Ascending aorta (tissue), 2 donors: ENCODE measurements around the gene PDP2. TPM values are rescaled to one million over a fixed set of nuclear protein-coding genes. Genes with fewer than 3 reads are reported as not detected.

Experiments used
- DNase-seq, 2 donors: peaks; one replicate each; pipeline ENCODE4 v3.0.0-alpha.2; 2019; ENCODE audit warnings: low spot score in 2 of 2
- H3K27ac ChIP-seq, 2 donors: fragments of 200-600 bp; sonication (generic); one replicate each; pipeline ENCODE4 v1.5.1; 2016 to 2017; ENCODE audit warnings: mild to moderate bottlenecking in 1 of 2
- H3K27me3 ChIP-seq: fragments of 200-600 bp; sonication (generic); one replicate; pipeline ENCODE4 v1.5.1; 2017
- H3K36me3 ChIP-seq, 2 donors: fragments of 200-600 bp; sonication (generic); one replicate each; pipeline ENCODE4 v1.5.1; 2016
- H3K4me1 ChIP-seq, 2 donors: fragments of 200-600 bp; sonication (generic); one replicate each; pipeline ENCODE4 v1.5.1; 2016 to 2017; ENCODE audit warnings: mild to moderate bottlenecking in 1 of 2
- H3K4me3 ChIP-seq, 2 donors: fragments of 200-600 bp; sonication (generic); one replicate each; pipeline ENCODE4 v1.5.1; 2016 to 2017; ENCODE audit warnings: mild to moderate bottlenecking in 1 of 2
- H3K9me3 ChIP-seq, 2 donors: fragments of 200-600 bp; sonication (generic); one replicate each; pipeline ENCODE4 v1.5.1; 2016
- CTCF ChIP-seq, 3 experiments: fragments of 200-600 bp in 2 of 3; fragments of 450-650 bp in 1 of 3; sonication (generic) in 2 of 3; IDR thresholded peaks; one replicate each; pipeline ENCODE4 v1.5.1; 2016 to 2019; ENCODE audit warnings: antibody characterized with exemption in 3 of 3, mild to moderate bottlenecking in 1 of 3, moderate library complexity in 1 of 3
- intact Hi-C: fragments of 100-400 bp; cut with DNase I; formaldehyde crosslinking; loops from one replicate; pipeline ENCODE4 v1.15.1; 2023
- total RNA-seq: library from RNA; depleted of rRNA; stranded (reverse); fragments of >200 nt; gene quantifications from one replicate; pipeline ENCODE4 v1.1.0, GENCODE V29; 2016

The PDP2 gene
- total RNA-seq, 1 donor from 2014 or later, result 2.8 TPM

GRCh38 chr16:66914541-66914940 is 34.2 kb downstream of the PDP2 start:
- intact Hi-C loops, result no loop called here
- H3K4me3 ChIP-seq, result no peak overlapping the region
- no peaks in the 10 kb centered on the region for H3K36me3 ChIP-seq
- H3K4me1 ChIP-seq, result peaks cover 0 to 2% of the 10 kb centered on the region in 2 donors
- no peak overlapping the region for H3K27ac ChIP-seq
- no peaks in the 10 kb centered on the region for H3K27me3 ChIP-seq
- TF ChIP-seq CTCF (IDR thresholded peaks at IDR 0.05), result no peak
- no peak for DNase-seq
- no peaks in the 10 kb centered on the region for H3K9me3 ChIP-seq

- intact Hi-C loops, result no loop called here
- Histone ChIP-seq H3K4me3 (no peak overlapping the region), H3K27ac (no peak overlapping the region), H3K27me3 (no peaks in the 10 kb centered on the region), H3K36me3 (no peaks in the 10 kb centered on the region), H3K4me1 (peaks cover 0 to 2% of the 10 kb centered on the region in 2 donors), H3K9me3 (no peaks in the 10 kb centered on the region)
- no peak for TF ChIP-seq CTCF (IDR thresholded peaks at IDR 0.05)
- DNase-seq, result no peak
Observed at GRCh38 chr16:66915041-66915440, 34.7 kb downstream of the PDP2 start.

GRCh38 chr16:66916518-66916917 is 36.2 kb downstream of the PDP2 start:
- Histone ChIP-seq H3K4me3 (no peak overlapping the region), H3K27ac (no peak overlapping the region), H3K4me1 (peaks cover 0 to under 1% of the 10 kb centered on the region in 2 donors), H3K27me3 (no peaks in the 10 kb centered on the region), H3K9me3 (no peaks in the 10 kb centered on the region), H3K36me3 (peaks cover 3 to 5% of the 10 kb centered on the region in 2 donors)
- intact Hi-C loops, result no loop called here
- TF ChIP-seq CTCF (IDR thresholded peaks at IDR 0.05), result no peak
- no peak for DNase-seq

GRCh38 chr16:66917741-66918140 is 37.4 kb downstream of the PDP2 start:
- no peaks in the 10 kb centered on the region for H3K27me3 ChIP-seq
- intact Hi-C loops, result no loop called here
- TF ChIP-seq CTCF (IDR thresholded peaks at IDR 0.05), result no peak

GRCh38 chr16:66918355-66918754 is 38.0 kb downstream of the PDP2 start:
- H3K9me3 ChIP-seq, result no peaks in the 10 kb centered on the region
- intact Hi-C loops, result no loop called here
- no peak for TF ChIP-seq CTCF (IDR thresholded peaks at IDR 0.05)
- H3K27ac ChIP-seq, result no peak overlapping the region
- no peak for DNase-seq
- H3K27me3 ChIP-seq, result no peaks in the 10 kb centered on the region
- no peak overlapping the region for H3K4me3 ChIP-seq
- peaks cover 7 to 19% of the 10 kb centered on the region in 2 donors for H3K4me1 ChIP-seq
- H3K36me3 ChIP-seq, result peaks cover 11 to 12% of the 10 kb centered on the region in 2 donors

More at GRCh38 chr16:66917741-66918140, 37.4 kb downstream of the PDP2 start:
- Histone ChIP-seq H3K4me1 (peaks cover 3 to 13% of the 10 kb centered on the region in 2 donors), H3K27ac (no peak overlapping the region), H3K9me3 (no peaks in the 10 kb centered on the region), H3K36me3 (peaks cover 11 to 12% of the 10 kb centered on the region in 2 donors), H3K4me3 (no peak overlapping the region)
- DNase-seq, result no peak
